SK-N-SH (cell line): ENCODE measurements around the gene RNPEPL1. TPM values are rescaled to one million over a fixed set of nuclear protein-coding genes. Genes with fewer than 3 reads are reported as not detected.

ENCODE experiments used
- polyA plus RNA-seq, 3 experiments: library from polyadenylated mRNA; depleted of rRNA; stranded (reverse); fragments of >200 nt; gene quantifications; 2 replicates each; pipeline ENCODE4 v1.2.3, GENCODE V29; 2012

The RNPEPL1 gene
- polyA plus RNA-seq, 1 of the 3 experiments (the other 2 are of a cell fraction) = 14.3 TPM

Other genes with a start within 250 kb of the RNPEPL1 start
- gene GPC1, start 132.8 kb upstream of the RNPEPL1 start, polyA plus RNA-seq (2012; rRNA removed) = 49.0 and 65.5 TPM in 2 replicates
- 12.1 and 15.9 TPM in 2 replicates for gene ANKMY1, start 10.5 kb upstream of the RNPEPL1 start, polyA plus RNA-seq (2012; rRNA removed)
- 4.1 and 6.4 TPM in 2 replicates for gene DUSP28, start 8.1 kb upstream of the RNPEPL1 start, polyA plus RNA-seq (2012; rRNA removed)
- 24.0 and 28.1 TPM in 2 replicates for gene CAPN10, start 18.2 kb downstream of the RNPEPL1 start, polyA plus RNA-seq (2012; rRNA removed)
- 1.2 and 1.3 TPM in 2 replicates for gene GPR35, start 57.0 kb downstream of the RNPEPL1 start, polyA plus RNA-seq (2012; rRNA removed)
- not detected in 2 replicates for gene AQP12B, start 114.4 kb downstream of the RNPEPL1 start, polyA plus RNA-seq (2012; rRNA removed)
- not detected in 2 replicates for gene AQP12A, start 123.4 kb downstream of the RNPEPL1 start, polyA plus RNA-seq (2012; rRNA removed)